Tibial nerve (tissue), 4 donors: Measurements from ENCODE around the gene DLGAP4. TPM values are rescaled to one million over a fixed set of nuclear protein-coding genes. Genes with fewer than 3 reads are reported as not detected.

Experiments
- DNase-seq, 2 donors: peaks; one replicate each; pipeline ENCODE4 v3.0.0-alpha.2; 2019; ENCODE audit warnings: low spot score in 2 of 2
- H3K27ac ChIP-seq, 4 donors: fragments of 200-600 bp; sonication (generic) in 3 of 4; one replicate each; pipeline ENCODE4 v1.5.1; 2017 to 2019; ENCODE audit warnings: mild to moderate bottlenecking in 1 of 4
- H3K27me3 ChIP-seq, 2 donors: fragments of 200-600 bp; sonication (generic) in 1 of 2; one replicate each; pipeline versions ENCODE4 v1.5.1 to v1.6.0; 2017 to 2019
- H3K36me3 ChIP-seq, 3 donors: fragments of 200-600 bp; sonication (generic); one replicate each; pipeline ENCODE4 v1.5.1; 2018 to 2019
- H3K4me1 ChIP-seq, 4 donors: fragments of 200-600 bp; sonication (generic) in 3 of 4; one replicate each; pipeline ENCODE4 v1.5.1; 2017 to 2019
- H3K4me3 ChIP-seq, 4 donors: fragments of 200-600 bp; sonication (generic) in 3 of 4; one replicate each; pipeline ENCODE4 v1.5.1; 2017 to 2019; ENCODE audit warnings: mild to moderate bottlenecking in 1 of 4, moderate library complexity in 1 of 4
- H3K9me3 ChIP-seq, 4 donors: fragments of 200-600 bp; sonication (generic) in 3 of 4; one replicate each; pipeline ENCODE4 v1.5.1; 2017 to 2019
- CTCF ChIP-seq, 5 experiments: fragments of 200-600 bp in 3 of 5; fragments of 450-650 bp in 2 of 5; sonication (generic) in 3 of 5; IDR thresholded peaks; one replicate each; pipeline ENCODE4 v1.5.1; 2016 to 2019; ENCODE audit warnings: antibody characterized with exemption in 5 of 5, mild to moderate bottlenecking in 3 of 5, moderate library complexity in 2 of 5
- EP300 ChIP-seq, 2 donors: sonication (generic); formaldehyde crosslinking; IDR thresholded peaks; one replicate each; pipeline ENCODE4 v1.6.1; 2017; ENCODE audit warnings: antibody characterized with exemption in 2 of 2, mild to moderate bottlenecking in 1 of 2
- POLR2A ChIP-seq, 2 donors: fragments of 450-650 bp; IDR thresholded peaks; one replicate each; pipeline ENCODE4 v1.6.1; 2017; ENCODE audit warnings: antibody characterized with exemption in 2 of 2, mild to moderate bottlenecking in 2 of 2, moderate library complexity in 2 of 2
- WGBS, 2 donors: methylation state at CpG; one replicate each; pipeline ENCODE4 v1.1.5; 2018; 5-methylcytosine and 5-hydroxymethylcytosine counted together
- total RNA-seq, 4 donors: library from RNA; depleted of rRNA; stranded (reverse); fragments of >200 nt; gene quantifications; one replicate each; pipeline ENCODE4 v1.1.0, GENCODE V29; 2016

DLGAP4 gene
- total RNA-seq, 4 donors from 2014 or later: 46.1 to 97.5 (median 52.5) TPM

GRCh38 chr20:36309643-36310042 is 3.5 kb downstream of the DLGAP4 start:
- Histone ChIP-seq H3K27ac (no peak overlapping the region), H3K9me3 (no peaks in the 10 kb centered on the region), H3K4me3 (no peak overlapping the region), H3K27me3 (peaks cover 0 to 89% of the 10 kb centered on the region in 2 donors), H3K36me3 (no peaks in the 10 kb centered on the region), H3K4me1 (peaks cover 0 to 19% (median 7%) of the 10 kb centered on the region in 4 donors)
- TF ChIP-seq EP300 (IDR thresholded peaks at IDR 0.05) (no peak), POLR2A (IDR thresholded peaks at IDR 0.05) (no peak), CTCF (IDR thresholded peaks at IDR 0.05) (no peak)
- no peak for DNase-seq
- WGBS, 2 donors: 73 to 75% methylated on average over 3 of the region's 3 CpGs

GRCh38 chr20:36310215-36310981 is 4.3 kb downstream of the DLGAP4 start:
- Histone ChIP-seq H3K4me3 (no peak overlapping the region), H3K27ac (no peak overlapping the region), H3K36me3 (no peaks in the 10 kb centered on the region), H3K27me3 (peaks cover 0 to 82% of the 10 kb centered on the region in 2 donors), H3K4me1 (peaks cover 0 to 19% (median 7%) of the 10 kb centered on the region in 4 donors), H3K9me3 (no peaks in the 10 kb centered on the region)
- TF ChIP-seq POLR2A (IDR thresholded peaks at IDR 0.05) (no peak), EP300 (IDR thresholded peaks at IDR 0.05) (no peak), CTCF (IDR thresholded peaks at IDR 0.05) (no peak)
- 71 to 74% methylated on average over 8 of the region's 8 CpGs for WGBS, 2 donors
- DNase-seq: no peak

GRCh38 chr20:36311141-36311853 is 5.2 kb downstream of the DLGAP4 start:
- DNase-seq: no peak
- H3K4me3 ChIP-seq: no peak overlapping the region

GRCh38 chr20:36311854-36312723 is 6.0 kb downstream of the DLGAP4 start:
- Histone ChIP-seq H3K4me3 (no peak overlapping the region), H3K9me3 (no peaks in the 10 kb centered on the region), H3K27ac (no peak overlapping the region), H3K27me3 (peaks cover 0 to 68% of the 10 kb centered on the region in 2 donors), H3K4me1 (peaks cover 0 to 5% (median under 1%) of the 10 kb centered on the region in 4 donors), H3K36me3 (no peaks in the 10 kb centered on the region)
- DNase-seq: no peak
- 67 to 75% methylated on average over 15 to 22 of the region's 22 CpGs for WGBS, 2 donors
- TF ChIP-seq EP300 (IDR thresholded peaks at IDR 0.05) (no peak), POLR2A (IDR thresholded peaks at IDR 0.05) (no peak), CTCF (IDR thresholded peaks at IDR 0.05) (no peak)

More at GRCh38 chr20:36311141-36311853, 5.2 kb downstream of the DLGAP4 start:
- H3K27me3 ChIP-seq: peaks cover 0 to 75% of the 10 kb centered on the region in 2 donors
- H3K9me3 ChIP-seq: no peaks in the 10 kb centered on the region
- H3K27ac ChIP-seq: no peak overlapping the region
- peaks cover 0 to 13% (median 7%) of the 10 kb centered on the region in 4 donors for H3K4me1 ChIP-seq
- no peaks in the 10 kb centered on the region for H3K36me3 ChIP-seq
- WGBS, 2 donors: 50 to 54% methylated on average over 17 of the region's 17 CpGs
- no peak for TF ChIP-seq POLR2A (IDR thresholded peaks at IDR 0.05)
- no peak for TF ChIP-seq EP300 (IDR thresholded peaks at IDR 0.05)
- TF ChIP-seq CTCF (IDR thresholded peaks at IDR 0.05): no peak
